DND-41 (cell line): Measurements from ENCODE around the gene MTMR4.

ENCODE experiments used
- ATAC-seq: fragments of 200-7000 bp; cut with Tn5 transposase; 3 replicates; pipeline ENCODE4 v1.9.1; 2021; ENCODE audit warnings: low read depth; ENCODE audit not compliant: insufficient read depth
- DNase-seq: peaks from one replicate; pipeline ENCODE4 v3.0.0-alpha.2; 2020
- H2AFZ ChIP-seq: 2 replicates; pipeline ENCODE4 v1.6.0; 2012; ENCODE audit warnings: low read depth, low read length
- H3K27ac ChIP-seq: 2 replicates; pipeline ENCODE4 v1.5.1; 2012; ENCODE audit warnings: low read length, inconsistent platforms
- H3K27me3 ChIP-seq: fragments of 200-600 bp; sonication (generic); 2 replicates; pipeline ENCODE4 v1.6.0; 2012; ENCODE audit warnings: low read length, mild to moderate bottlenecking, inconsistent platforms; ENCODE audit not compliant: insufficient read depth, poor library complexity
- H3K36me3 ChIP-seq: 2 replicates; pipeline ENCODE4 v1.5.1; 2012; ENCODE audit warnings: low read length, inconsistent platforms; ENCODE audit not compliant: insufficient read depth
- H3K4me1 ChIP-seq: 2 replicates; pipeline ENCODE4 v1.5.1; 2012; ENCODE audit warnings: mild to moderate bottlenecking, low read length; ENCODE audit not compliant: insufficient read depth
- H3K4me2 ChIP-seq: 2 replicates; pipeline ENCODE4 v1.6.0; 2012; ENCODE audit warnings: mild to moderate bottlenecking, moderate library complexity, low read length, inconsistent platforms; ENCODE audit not compliant: insufficient read depth
- H3K4me3 ChIP-seq, 2 experiments: fragments of 200-600 bp in 1 of 2; shearing (Covaris generic) in 1 of 2; 2 replicates each; pipeline ENCODE4 v1.5.1; 2012 to 2016; ENCODE audit warnings: inconsistent platforms in 2 of 2, low read length in 2 of 2, mild to moderate bottlenecking in 2 of 2, low read depth in 1 of 2, moderate library complexity in 1 of 2
- H3K79me2 ChIP-seq: 2 replicates; pipeline ENCODE4 v1.6.0; 2012; ENCODE audit warnings: low read length, inconsistent platforms; ENCODE audit not compliant: insufficient read depth
- H3K9ac ChIP-seq: 2 replicates; pipeline ENCODE4 v1.6.0; 2012; ENCODE audit warnings: low read depth, mild to moderate bottlenecking, inconsistent platforms, low read length, moderate library complexity
- H3K9me3 ChIP-seq: 2 replicates; pipeline ENCODE4 v1.5.1; 2012; ENCODE audit warnings: low read length, moderate library complexity, mild to moderate bottlenecking, inconsistent platforms; ENCODE audit not compliant: insufficient read depth, severe bottlenecking
- H4K20me1 ChIP-seq: 2 replicates; pipeline ENCODE4 v1.6.0; 2012; ENCODE audit warnings: low read length; ENCODE audit not compliant: insufficient read depth
- EZH2 ChIP-seq: IDR thresholded peaks from 3 replicates; pipeline ENCODE4 v1.6.1; 2012; ENCODE audit warnings: borderline replicate concordance, low read depth, mild to moderate bottlenecking, moderate library complexity, low read length, inconsistent platforms; ENCODE audit not compliant: severe bottlenecking
- TF ChIP-seq, protein P1 (sequence below): IDR thresholded peaks from 2 replicates; pipeline ENCODE4 v1.5.1; 2012; ENCODE audit warnings: borderline replicate concordance, low read length, moderate library complexity, mild to moderate bottlenecking; ENCODE audit not compliant: poor library complexity, severe bottlenecking; ENCODE audit errors: extremely low read depth

Gene MTMR4

GRCh38 chr17:58513267-58513964, 1.0 kb downstream of the MTMR4 start:
- H3K36me3 ChIP-seq, result peaks cover 49% of the 10 kb centered on the region
- DNase-seq, result no peak
- peak overlapping the region; percentile 87 for H3K9ac ChIP-seq
- peak overlapping the region; percentile 77 for H3K27ac ChIP-seq
- H3K4me1 ChIP-seq, result peaks cover 55% of the 10 kb centered on the region
- H3K4me2 ChIP-seq, result peak overlapping the region; percentile 95
- H3K79me2 ChIP-seq, result peaks cover 49% of the 10 kb centered on the region
- H2AFZ ChIP-seq, result peak overlapping the region; percentile 73
- peaks cover 38% of the 10 kb centered on the region for H4K20me1 ChIP-seq
- TF ChIP-seq EZH2, result no peak
- TF ChIP-seq, protein P1, sequence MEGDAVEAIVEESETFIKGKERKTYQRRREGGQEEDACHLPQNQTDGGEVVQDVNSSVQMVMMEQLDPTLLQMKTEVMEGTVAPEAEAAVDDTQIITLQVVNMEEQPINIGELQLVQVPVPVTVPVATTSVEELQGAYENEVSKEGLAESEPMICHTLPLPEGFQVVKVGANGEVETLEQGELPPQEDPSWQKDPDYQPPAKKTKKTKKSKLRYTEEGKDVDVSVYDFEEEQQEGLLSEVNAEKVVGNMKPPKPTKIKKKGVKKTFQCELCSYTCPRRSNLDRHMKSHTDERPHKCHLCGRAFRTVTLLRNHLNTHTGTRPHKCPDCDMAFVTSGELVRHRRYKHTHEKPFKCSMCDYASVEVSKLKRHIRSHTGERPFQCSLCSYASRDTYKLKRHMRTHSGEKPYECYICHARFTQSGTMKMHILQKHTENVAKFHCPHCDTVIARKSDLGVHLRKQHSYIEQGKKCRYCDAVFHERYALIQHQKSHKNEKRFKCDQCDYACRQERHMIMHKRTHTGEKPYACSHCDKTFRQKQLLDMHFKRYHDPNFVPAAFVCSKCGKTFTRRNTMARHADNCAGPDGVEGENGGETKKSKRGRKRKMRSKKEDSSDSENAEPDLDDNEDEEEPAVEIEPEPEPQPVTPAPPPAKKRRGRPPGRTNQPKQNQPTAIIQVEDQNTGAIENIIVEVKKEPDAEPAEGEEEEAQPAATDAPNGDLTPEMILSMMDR, result peak; percentile 16
- peak overlapping the region; percentile 73 to 90; a peak in 3 of 4 replicates for H3K4me3 ChIP-seq
- no peaks in the 10 kb centered on the region for H3K9me3 ChIP-seq
- no peak for ATAC-seq
- H3K27me3 ChIP-seq, result no peaks in the 10 kb centered on the region

- Histone ChIP-seq H3K4me2 (no peak overlapping the region), H3K4me3 (no peak overlapping the region), H3K36me3 (peaks cover 82% of the 10 kb centered on the region), H3K79me2 (peaks cover 38% of the 10 kb centered on the region), H2AFZ (no peak overlapping the region), H3K9ac (no peak overlapping the region), H3K27me3 (no peaks in the 10 kb centered on the region), H4K20me1 (peaks cover 45% of the 10 kb centered on the region), H3K9me3 (no peaks in the 10 kb centered on the region), H3K27ac (no peak overlapping the region), H3K4me1 (peaks cover 33% of the 10 kb centered on the region)
- DNase-seq (no peak), ATAC-seq (no peak)
- TF ChIP-seq, protein P1, result no peak
- no peak for TF ChIP-seq EZH2
These were observed 4.4 kb downstream of the MTMR4 start for GRCh38 chr17:58510075-58510474.

DNA sequence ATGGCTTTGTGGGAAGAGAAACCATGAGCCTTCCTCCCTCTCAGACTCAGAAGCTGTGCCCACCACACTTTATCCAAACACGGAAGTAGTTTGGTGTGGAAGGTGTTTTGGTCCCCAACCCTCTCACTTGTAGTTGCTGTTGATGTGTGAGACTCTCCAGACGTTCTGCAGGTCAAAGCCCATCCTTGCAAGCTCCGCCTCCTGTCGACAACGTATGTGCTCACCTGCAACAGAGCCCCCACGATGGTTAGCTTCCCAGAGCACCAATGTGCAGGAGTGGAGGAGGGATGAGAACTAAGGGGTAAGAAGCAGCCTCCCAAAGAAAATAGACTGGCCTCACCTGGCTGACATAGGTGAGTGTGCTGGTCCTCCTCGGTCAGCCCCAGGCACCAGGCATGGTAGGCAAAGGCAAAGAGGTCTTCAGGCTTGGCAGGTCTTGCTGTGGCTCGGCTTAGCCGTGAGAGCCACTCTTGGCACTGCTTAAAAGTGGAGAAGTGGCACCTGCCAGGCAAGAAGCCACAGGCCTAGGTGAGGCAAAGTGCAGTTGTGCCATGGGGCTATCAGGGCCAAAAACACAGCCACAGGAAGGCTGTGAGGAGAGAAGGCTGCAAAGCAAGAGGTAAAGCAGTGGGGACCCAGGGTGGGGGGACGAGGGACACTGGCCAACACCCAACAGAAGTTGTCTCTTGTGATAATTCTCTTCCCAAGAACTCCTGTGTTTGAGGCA, 5.9 kb downstream of the MTMR4 start:
- Histone ChIP-seq H2AFZ (no peak overlapping the region), H3K79me2 (peaks cover 26% of the 10 kb centered on the region), H3K36me3 (peaks cover 98% of the 10 kb centered on the region), H3K9me3 (no peaks in the 10 kb centered on the region), H3K4me3 (no peak overlapping the region), H3K9ac (no peak overlapping the region), H3K27ac (no peak overlapping the region), H3K4me2 (no peak overlapping the region), H3K4me1 (peaks cover 23% of the 10 kb centered on the region), H3K27me3 (no peaks in the 10 kb centered on the region), H4K20me1 (peaks cover 46% of the 10 kb centered on the region)
- TF ChIP-seq, protein P1, result no peak
- TF ChIP-seq EZH2, result no peak
- ATAC-seq, result no peak
- no peak for DNase-seq
